ENCODE results near the gene ARHGAP6.

- TF ChIP-seq POLR2A (IDR thresholded peaks at IDR 0.05; ENCODE audit: low read length): no peak
- TF ChIP-seq HEYL (CRISPR knock-in tag; IDR thresholded peaks at IDR 0.05): no peak
- no peak for TF ChIP-seq MYC (IDR thresholded peaks at IDR 0.05; ENCODE audit: borderline replicate concordance, low read length)
- no peak for TF ChIP-seq JUN (IDR thresholded peaks at IDR 0.05)
- TF ChIP-seq CTCF (IDR thresholded peaks at IDR 0.05): no peak
- no peak for TF ChIP-seq EP300 (IDR thresholded peaks at IDR 0.05)
- TF ChIP-seq SMC3 (IDR thresholded peaks at IDR 0.05): no peak
- no peak for TF ChIP-seq RAD21 (conservative IDR thresholded peaks at IDR 0.05 in 1 of 2, IDR thresholded peaks at IDR 0.05 in 1 of 2)
- TF ChIP-seq MAX (IDR thresholded peaks at IDR 0.05): no peak
- TF ChIP-seq ZFP36 (IDR thresholded peaks at IDR 0.05; ENCODE audit: borderline replicate concordance, partially characterized antibody): no peak
- no peak for TF ChIP-seq TP53 (CRISPR knock-in tag; IDR thresholded peaks at IDR 0.05)
- TF ChIP-seq HOXB5 (CRISPR knock-in tag; IDR thresholded peaks at IDR 0.05): no peak
- TF ChIP-seq CBX8 (IDR thresholded peaks at IDR 0.05): no peak
- no peak for TF ChIP-seq SREBF2 (IDR thresholded peaks at IDR 0.05)
These were observed 215.4 kb downstream of the ARHGAP6 start for GRCh38 chrX:11450354-11450753.

Measured in A549 (cell line).